Endothelial cell of umbilical vein (primary cell): ENCODE measurements around the gene LARGE1. TPM values are rescaled to one million over a fixed set of nuclear protein-coding genes. Genes with fewer than 3 reads are reported as not detected.

Source experiments
- BruUV-seq: library from RNA; stranded (reverse); fragments of 400-500 nt; replicated peaks from 2 replicates; lab custom pipeline; 2021; lab: Mats Ljungman, UMichigan
- CTCF ChIA-PET: fragments of 300-600, 350-600 bp; sonication (Branson Sonifier 250); formaldehyde crosslinking; loops from one replicate; lab custom pipeline; 2021; ENCODE audit warnings: antibody characterized with exemption, inconsistent platforms; lab: Charles Lee
- POLR2A ChIA-PET: fragments of 300-600, 350-600 bp; sonication (Branson Sonifier 250); formaldehyde crosslinking; loops from one replicate; lab custom pipeline; 2021; ENCODE audit warnings: antibody characterized with exemption, inconsistent platforms; lab: Charles Lee
- DNase-seq: peaks from one replicate; pipeline ENCODE4 v3.0.0-alpha.2; 2011; ENCODE audit warnings: low read depth, low spot score
- FAIRE-seq: peaks from 2 replicates; lab custom pipeline; 2011; peaks lifted over from hg19 to GRCh38; lab: Jason Lieb, UNC
- H2AFZ ChIP-seq: 2 replicates; pipeline ENCODE4 v1.6.0; 2012; ENCODE audit warnings: low read depth, low read length, control low read depth, inconsistent platforms
- H3K27ac ChIP-seq: 2 replicates; pipeline ENCODE4 v1.5.1; 2011; ENCODE audit warnings: low read depth, mild to moderate bottlenecking, control low read depth, low read length, moderate library complexity; ENCODE audit not compliant: insufficient read depth
- H3K27me3 ChIP-seq, 2 experiments: 2 replicates each; pipeline versions ENCODE4 v1.6.0 to v1.6.1; 2011; ENCODE audit warnings: low read length in 2 of 2, mixed read lengths in 1 of 2; ENCODE audit not compliant: control insufficient read depth in 2 of 2, insufficient read depth in 2 of 2
- H3K36me3 ChIP-seq, 2 experiments: 2 replicates in 1 of 2; 3 replicates in 1 of 2; pipeline ENCODE4 v1.5.1; 2011; ENCODE audit warnings: low read length in 2 of 2, mild to moderate bottlenecking in 1 of 2, moderate library complexity in 1 of 2; ENCODE audit not compliant: control insufficient read depth in 2 of 2, insufficient read depth in 2 of 2; ENCODE audit errors: extremely low read depth in 1 of 2
- H3K4me1 ChIP-seq: 3 replicates; pipeline ENCODE4 v1.5.1; 2011; ENCODE audit warnings: mild to moderate bottlenecking, low read length; ENCODE audit not compliant: control insufficient read depth, insufficient read depth; ENCODE audit errors: extremely low read depth
- H3K4me2 ChIP-seq: 2 replicates; pipeline ENCODE4 v1.6.1; 2011; ENCODE audit warnings: low read length, control low read depth, mixed read lengths; ENCODE audit not compliant: insufficient read depth
- H3K4me3 ChIP-seq, 3 experiments: fragments of 200-600 bp in 1 of 3; sonication (generic), shearing (Covaris generic) in 1 of 3; replicated peaks in 1 of 3; 2 replicates each; pipeline ENCODE4 v1.5.1; 2011 to 2016; ENCODE audit warnings: control low read depth in 3 of 3, low read length in 3 of 3, mild to moderate bottlenecking in 2 of 3, inconsistent platforms in 1 of 3, low read depth in 1 of 3, moderate library complexity in 1 of 3; ENCODE audit not compliant: insufficient read depth in 1 of 3
- H3K79me2 ChIP-seq: 2 replicates; pipeline ENCODE4 v1.6.0; 2012; ENCODE audit warnings: low read length, inconsistent platforms; ENCODE audit not compliant: control insufficient read depth, insufficient read depth
- H3K9ac ChIP-seq: replicated peaks from 2 replicates; pipeline ENCODE3; 2011; ENCODE audit warnings: low read length, control low read depth; ENCODE audit not compliant: insufficient read depth; ENCODE audit errors: extremely low read depth
- H3K9me1 ChIP-seq: replicated peaks from 3 replicates; pipeline ENCODE4 v1.6.0; 2011; ENCODE audit warnings: mild to moderate bottlenecking, low read length; ENCODE audit not compliant: control insufficient read depth, insufficient read depth; ENCODE audit errors: extremely low read depth
- H3K9me3 ChIP-seq: replicated peaks from 2 replicates; pipeline ENCODE4 v1.5.1; 2012; ENCODE audit warnings: low read length, inconsistent platforms; ENCODE audit not compliant: control insufficient read depth, insufficient read depth
- H4K20me1 ChIP-seq: replicated peaks from 2 replicates; pipeline ENCODE3; 2011; ENCODE audit warnings: mild to moderate bottlenecking, low read length; ENCODE audit not compliant: control insufficient read depth, insufficient read depth; ENCODE audit errors: extremely low read depth
- FOS ChIP-seq: IDR thresholded peaks from 2 replicates; pipeline ENCODE4 v1.6.1; 2011; ENCODE audit warnings: mild to moderate bottlenecking, low read length, moderate library complexity, borderline replicate concordance; ENCODE audit not compliant: insufficient read depth
- JUN ChIP-seq: IDR thresholded peaks from 2 replicates; pipeline ENCODE4 v1.6.1; 2011; ENCODE audit warnings: borderline replicate concordance, low read depth; ENCODE audit not compliant: insufficient read length, insufficient read depth
- MYC ChIP-seq: IDR thresholded peaks from one replicate; pipeline ENCODE4 v1.6.1; 2011; ENCODE audit warnings: mild to moderate bottlenecking, low read depth, low read length
- POLR2A ChIP-seq: IDR thresholded peaks from 2 replicates; pipeline ENCODE4 v1.6.1; 2012; ENCODE audit warnings: low read depth, mild to moderate bottlenecking, control low read depth, low read length
- POLR2AphosphoS5 ChIP-seq: IDR thresholded peaks from 2 replicates; pipeline ENCODE4 v1.6.1; 2012; ENCODE audit warnings: low read depth, mild to moderate bottlenecking, control low read depth, low read length, moderate library complexity; ENCODE audit not compliant: insufficient read depth
- dilution Hi-C: fragments of 300-500 bp; cut with MboI; formaldehyde crosslinking; loops from one replicate; pipeline ENCODE4 v1.15.0; 2019; ENCODE audit warnings: low sequenced_read_pairs; ENCODE audit not compliant: extremely low pct_ligation_motif_present
- intact Hi-C: fragments of 100-400 bp; cut with micrococcal nuclease; formaldehyde crosslinking; loops from one replicate; pipeline ENCODE4 v1.10.0; 2022
- polyA plus RNA-seq, 4 experiments: library from polyadenylated mRNA; depleted of rRNA in 3 of 4; stranded (reverse) in 3 of 4; unstranded in 1 of 4; fragments of >200 nt; gene quantifications; 2 replicates each; pipeline versions ENCODE4 v1.2.1 to v1.2.3, GENCODE V29; 2011 to 2012; ENCODE audit warnings: missing spikeins in 1 of 4
- total RNA-seq: library from RNA; stranded (reverse); gene quantifications from 2 replicates; pipeline ENCODE4 v1.2.3, GENCODE V29; 2021
- TF ChIP-seq, protein P1 (sequence below): IDR thresholded peaks from 2 replicates; pipeline ENCODE4 v1.6.1; 2011; ENCODE audit not compliant: insufficient read depth, insufficient read length
- TF ChIP-seq, protein P2 (sequence below), 2 donors: IDR thresholded peaks; 1 replicate in 1 of 2; 2 replicates in 1 of 2; pipeline ENCODE4 v1.5.1; 2011; ENCODE audit warnings: low read length in 2 of 2, mild to moderate bottlenecking in 2 of 2, moderate library complexity in 2 of 2, control low read depth in 1 of 2, inconsistent platforms in 1 of 2, low read depth in 1 of 2; ENCODE audit not compliant: insufficient read depth in 1 of 2; ENCODE audit errors: extremely low read depth in 1 of 2

Gene LARGE1
- total and polyA plus RNA-seq, 2 donors (not counting 3 experiments of a cell fraction or from before 2014, with no cell fraction given) = 0.95 to 4.4 TPM

DNA sequence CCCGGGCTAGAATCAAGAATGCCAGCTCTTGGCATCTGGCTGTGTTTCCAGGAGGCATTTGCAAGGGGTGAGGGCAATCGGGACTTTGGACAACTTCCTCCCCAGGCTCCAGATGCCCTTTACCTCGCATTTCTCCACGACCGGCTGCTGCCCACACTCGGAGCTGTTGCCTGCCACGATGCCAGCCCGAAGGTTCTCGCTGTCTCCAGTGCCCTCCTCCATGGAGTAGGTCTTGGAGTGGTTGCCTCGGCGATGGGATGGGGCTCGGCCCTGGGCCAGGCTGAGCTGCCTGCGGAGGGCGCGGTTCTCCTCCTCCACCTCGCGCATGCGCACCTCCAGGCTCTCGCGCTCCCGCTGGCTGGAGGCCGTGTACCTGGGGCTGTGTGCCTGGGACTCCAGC, 270.0 kb downstream of the LARGE1 start:
- Histone ChIP-seq H3K9me3 (peaks cover 4% of the 10 kb centered on the region), H3K36me3 (no peaks in the 10 kb centered on the region), H3K27me3 (no peaks in the 10 kb centered on the region), H3K79me2 (no peaks in the 10 kb centered on the region), H3K9ac (no peak overlapping the region), H3K4me3 (no peak overlapping the region), H3K27ac (no peak overlapping the region), H2AFZ (no peak overlapping the region), H4K20me1 (no peaks in the 10 kb centered on the region), H3K9me1 (no peaks in the 10 kb centered on the region), H3K4me1 (no peaks in the 10 kb centered on the region), H3K4me2 (no peak overlapping the region)
- ChIA-PET POLR2A (no interaction called here), CTCF (no interaction called here)
- TF ChIP-seq POLR2A (no peak), MYC (no peak), JUN (no peak), POLR2AphosphoS5 (no peak)
- TF ChIP-seq, protein P1, sequence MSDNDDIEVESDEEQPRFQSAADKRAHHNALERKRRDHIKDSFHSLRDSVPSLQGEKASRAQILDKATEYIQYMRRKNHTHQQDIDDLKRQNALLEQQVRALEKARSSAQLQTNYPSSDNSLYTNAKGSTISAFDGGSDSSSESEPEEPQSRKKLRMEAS = no peak
- TF ChIP-seq, protein P2, sequence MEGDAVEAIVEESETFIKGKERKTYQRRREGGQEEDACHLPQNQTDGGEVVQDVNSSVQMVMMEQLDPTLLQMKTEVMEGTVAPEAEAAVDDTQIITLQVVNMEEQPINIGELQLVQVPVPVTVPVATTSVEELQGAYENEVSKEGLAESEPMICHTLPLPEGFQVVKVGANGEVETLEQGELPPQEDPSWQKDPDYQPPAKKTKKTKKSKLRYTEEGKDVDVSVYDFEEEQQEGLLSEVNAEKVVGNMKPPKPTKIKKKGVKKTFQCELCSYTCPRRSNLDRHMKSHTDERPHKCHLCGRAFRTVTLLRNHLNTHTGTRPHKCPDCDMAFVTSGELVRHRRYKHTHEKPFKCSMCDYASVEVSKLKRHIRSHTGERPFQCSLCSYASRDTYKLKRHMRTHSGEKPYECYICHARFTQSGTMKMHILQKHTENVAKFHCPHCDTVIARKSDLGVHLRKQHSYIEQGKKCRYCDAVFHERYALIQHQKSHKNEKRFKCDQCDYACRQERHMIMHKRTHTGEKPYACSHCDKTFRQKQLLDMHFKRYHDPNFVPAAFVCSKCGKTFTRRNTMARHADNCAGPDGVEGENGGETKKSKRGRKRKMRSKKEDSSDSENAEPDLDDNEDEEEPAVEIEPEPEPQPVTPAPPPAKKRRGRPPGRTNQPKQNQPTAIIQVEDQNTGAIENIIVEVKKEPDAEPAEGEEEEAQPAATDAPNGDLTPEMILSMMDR (IDR thresholded peaks at IDR 0.05; ENCODE audit: extremely low read depth in 1 of 2, insufficient read depth in 1 of 2, low read depth in 1 of 2, low read length in 2 of 2) = no peak
- intact Hi-C loops = no loop called here
- BruUV-seq = no TSS peak
- no peak for FAIRE-seq
- dilution Hi-C loops = no loop called here
- no peak for DNase-seq

DNA sequence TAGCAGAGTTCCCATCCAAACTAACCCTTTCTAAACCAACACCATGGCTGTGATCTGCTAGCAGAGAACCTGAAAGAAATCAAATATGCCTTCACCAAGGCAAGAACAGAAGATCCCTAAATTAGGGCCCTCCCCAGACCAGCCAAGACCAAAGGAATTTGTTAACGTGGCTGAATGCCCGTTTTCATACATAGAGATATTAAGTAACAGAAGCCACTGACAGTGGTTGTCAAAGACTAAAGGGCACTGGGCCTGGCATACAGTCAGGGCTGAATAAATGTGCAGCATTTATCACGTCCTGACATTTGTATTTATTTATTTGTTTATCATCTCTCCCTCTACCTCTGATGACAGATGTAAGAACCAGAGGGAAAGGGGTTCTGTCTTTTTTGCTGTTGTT, 271.8 kb downstream of the LARGE1 start:
- Histone ChIP-seq H2AFZ (no peak overlapping the region), H3K9me3 (peaks cover 3% of the 10 kb centered on the region), H3K27me3 (no peaks in the 10 kb centered on the region), H3K4me2 (no peak overlapping the region), H3K27ac (no peak overlapping the region), H4K20me1 (no peaks in the 10 kb centered on the region), H3K4me3 (no peak overlapping the region), H3K9me1 (no peaks in the 10 kb centered on the region), H3K9ac (no peak overlapping the region), H3K36me3 (no peaks in the 10 kb centered on the region), H3K79me2 (no peaks in the 10 kb centered on the region), H3K4me1 (no peaks in the 10 kb centered on the region)
- FAIRE-seq = no peak
- DNase-seq = no peak
- ChIA-PET CTCF (no interaction called here), POLR2A (no interaction called here)
- dilution Hi-C loops (no loop called here), intact Hi-C loops (no loop called here)
- no peak for TF ChIP-seq MYC
- TF ChIP-seq POLR2A = no peak
- no peak for TF ChIP-seq FOS
- no peak for TF ChIP-seq JUN
- TF ChIP-seq, protein P1 = no peak
- BruUV-seq = no TSS peak
